Duodenal mucosa (tissue), 2 donors: ENCODE measurements around the gene KAT2A.

ENCODE experiments used
- H3K27ac ChIP-seq: one replicate; pipeline ENCODE4 v1.7.0; 2013; ENCODE audit warnings: low read depth, low read length
- H3K27me3 ChIP-seq, 2 donors: one replicate each; pipeline ENCODE4 v1.7.0; 2013; ENCODE audit warnings: low read length in 2 of 2, control low read depth in 1 of 2; ENCODE audit not compliant: insufficient read depth in 2 of 2, control insufficient read depth in 1 of 2
- H3K36me3 ChIP-seq, 2 donors: one replicate each; pipeline ENCODE4 v1.7.0; 2013; ENCODE audit warnings: low read length in 2 of 2, control low read depth in 1 of 2; ENCODE audit not compliant: insufficient read depth in 2 of 2, control insufficient read depth in 1 of 2
- H3K4me1 ChIP-seq, 2 donors: one replicate each; pipeline ENCODE4 v1.7.0; 2013; ENCODE audit warnings: low read length in 2 of 2, control low read depth in 1 of 2; ENCODE audit not compliant: insufficient read depth in 2 of 2, control insufficient read depth in 1 of 2
- H3K4me3 ChIP-seq, 2 donors: one replicate each; pipeline ENCODE4 v1.7.0; 2013; ENCODE audit warnings: low read length in 2 of 2, low read depth in 1 of 2
- H3K9ac ChIP-seq, 2 donors: one replicate each; pipeline ENCODE4 v1.7.0; 2013; ENCODE audit warnings: low read length in 2 of 2, low read depth in 1 of 2
- H3K9me3 ChIP-seq, 2 donors: one replicate each; pipeline ENCODE4 v1.7.0; 2013; ENCODE audit warnings: low read length in 2 of 2, control low read depth in 1 of 2; ENCODE audit not compliant: control insufficient read depth in 1 of 2

KAT2A gene

GRCh38 chr17:42107597-42108576, 13.3 kb downstream of the KAT2A start:
- H3K27ac ChIP-seq = no peak overlapping the region
- H3K9me3 ChIP-seq = no peaks in the 10 kb centered on the region
- H3K36me3 ChIP-seq = peaks cover 3 to 24% of the 10 kb centered on the region in 2 donors
- H3K4me3 ChIP-seq = peak overlapping the region; percentile 43 to 47
- peaks cover 19 to 20% of the 10 kb centered on the region in 2 donors for H3K4me1 ChIP-seq
- no peaks in the 10 kb centered on the region for H3K27me3 ChIP-seq
- no peak overlapping the region for H3K9ac ChIP-seq

GRCh38 chr17:42107124-42107523, 14.0 kb downstream of the KAT2A start:
- H3K4me3 ChIP-seq = peak overlapping the region in 1 of 2 donors; percentile 47
- no peaks in the 10 kb centered on the region for H3K27me3 ChIP-seq

GRCh38 chr17:42106009-42106408, 15.2 kb downstream of the KAT2A start:
- Histone ChIP-seq H3K4me1 (peaks cover 4 to 5% of the 10 kb centered on the region in 2 donors), H3K4me3 (no peak overlapping the region), H3K9ac (no peak overlapping the region), H3K36me3 (peaks cover 3 to 21% of the 10 kb centered on the region in 2 donors), H3K9me3 (no peaks in the 10 kb centered on the region), H3K27me3 (no peaks in the 10 kb centered on the region), H3K27ac (no peak overlapping the region)

More at GRCh38 chr17:42107124-42107523, 14.0 kb downstream of the KAT2A start:
- peaks cover 3 to 24% of the 10 kb centered on the region in 2 donors for H3K36me3 ChIP-seq
- no peak overlapping the region for H3K27ac ChIP-seq
- no peaks in the 10 kb centered on the region for H3K9me3 ChIP-seq
- H3K9ac ChIP-seq = no peak overlapping the region
- H3K4me1 ChIP-seq = peaks cover 14 to 16% of the 10 kb centered on the region in 2 donors

- Histone ChIP-seq H3K9me3 (no peaks in the 10 kb centered on the region), H3K4me1 (peaks cover 2 to 4% of the 10 kb centered on the region in 2 donors), H3K27ac (no peak overlapping the region), H3K27me3 (no peaks in the 10 kb centered on the region), H3K9ac (no peak overlapping the region), H3K4me3 (no peak overlapping the region), H3K36me3 (peaks cover 3 to 15% of the 10 kb centered on the region in 2 donors)
Observed at GRCh38 chr17:42104264-42104663, 16.9 kb downstream of the KAT2A start.

GRCh38 chr17:42103221-42103954, 17.8 kb downstream of the KAT2A start:
- Histone ChIP-seq H3K9me3 (no peaks in the 10 kb centered on the region), H3K36me3 (peaks cover 0 to 15% of the 10 kb centered on the region in 2 donors), H3K9ac (no peak overlapping the region), H3K4me1 (peaks cover 2 to 4% of the 10 kb centered on the region in 2 donors), H3K27ac (no peak overlapping the region), H3K27me3 (no peaks in the 10 kb centered on the region), H3K4me3 (no peak overlapping the region)

- Histone ChIP-seq H3K4me3 (no peak overlapping the region), H3K27ac (no peak overlapping the region), H3K36me3 (peaks cover 0 to 15% of the 10 kb centered on the region in 2 donors), H3K4me1 (peaks cover 0 to 4% of the 10 kb centered on the region in 2 donors), H3K9ac (no peak overlapping the region), H3K27me3 (peaks cover 12 to 15% of the 10 kb centered on the region in 2 donors), H3K9me3 (no peaks in the 10 kb centered on the region)
Observed at GRCh38 chr17:42101513-42102292, 19.5 kb downstream of the KAT2A start.

GRCh38 chr17:42098730-42099399, 22.3 kb downstream of the KAT2A start:
- Histone ChIP-seq H3K9me3 (no peaks in the 10 kb centered on the region), H3K4me3 (no peak overlapping the region), H3K4me1 (peaks cover 0 to 4% of the 10 kb centered on the region in 2 donors), H3K36me3 (peaks cover 0 to 7% of the 10 kb centered on the region in 2 donors), H3K9ac (no peak overlapping the region), H3K27me3 (peaks cover 19 to 20% of the 10 kb centered on the region in 2 donors), H3K27ac (no peak overlapping the region)

GRCh38 chr17:42097691-42098631, 23.2 kb downstream of the KAT2A start, which contains the start of gene ZNF385C:
Gene ZNF385C, minus strand, starts transcription at chr17:42098473. Its CDS starts 35,417 bp downstream, at chr17:42063056.
- Histone ChIP-seq H3K27ac (no peak within 1 kb of the TSS), H3K36me3 (peaks cover 0 to under 1% of the 10 kb centered on the region in 2 donors), H3K4me1 (peaks cover 0 to 4% of the 10 kb centered on the region in 2 donors), H3K27me3 (peaks cover 19 to 20% of the 10 kb centered on the region in 2 donors), H3K4me3 (peak within 1 kb of the TSS in 1 of 2 donors; percentile 40), H3K9ac (no peak within 1 kb of the TSS), H3K9me3 (no peaks in the 10 kb centered on the region)
